ENCODE data around the gene RASGRP4. TPM values are rescaled to one million over a fixed set of nuclear protein-coding genes. Genes with fewer than 3 reads are reported as not detected.

Gene RASGRP4
- total RNA-seq, 2 donors from 2014 or later: 3.6 to 16.9 TPM

GRCh38 chr19:38458991-38459390 lies 33.0 kb upstream of the RASGRP4 start:
- no peak for ATAC-seq (ENCODE audit: insufficient number of reproducible peaks, low FRiP score, low read depth)
- H3K36me3 ChIP-seq: no peaks in the 10 kb centered on the region
- H3K27me3 ChIP-seq (replicated peaks; ENCODE audit: insufficient read depth): no peaks in the 10 kb centered on the region
- DNase-seq (ENCODE audit: low spot score): no peak
- H3K4me1 ChIP-seq (ENCODE audit: control insufficient read depth in 1 of 2, low read depth in 2 of 2): no peaks in the 10 kb centered on the region
- no peak for TF ChIP-seq CTCF (IDR thresholded peaks at IDR 0.05)
- H3K4me3 ChIP-seq: no peak overlapping the region
- no peaks in the 10 kb centered on the region for H3K9me3 ChIP-seq
- H3K27ac ChIP-seq: no peak overlapping the region

GRCh38 chr19:38457690-38458405 lies 31.8 kb upstream of the RASGRP4 start:
- no peak overlapping the region for H3K4me3 ChIP-seq
- H3K36me3 ChIP-seq: no peaks in the 10 kb centered on the region
- H3K27me3 ChIP-seq (replicated peaks; ENCODE audit: insufficient read depth): no peaks in the 10 kb centered on the region
- no peak for DNase-seq (ENCODE audit: low spot score)
- no peak overlapping the region for H3K27ac ChIP-seq
- ATAC-seq (ENCODE audit: insufficient number of reproducible peaks, low FRiP score, low read depth): no peak
- no peak for TF ChIP-seq CTCF (IDR thresholded peaks at IDR 0.05)
- H3K4me1 ChIP-seq (ENCODE audit: control insufficient read depth in 1 of 2, low read depth in 2 of 2): no peaks in the 10 kb centered on the region
- no peaks in the 10 kb centered on the region for H3K9me3 ChIP-seq

- H3K27me3 ChIP-seq (replicated peaks; ENCODE audit: insufficient read depth): no peaks in the 10 kb centered on the region
- ATAC-seq (ENCODE audit: insufficient number of reproducible peaks, low FRiP score, low read depth) (no peak), DNase-seq (ENCODE audit: low spot score) (no peak)
- no peak for TF ChIP-seq CTCF (IDR thresholded peaks at IDR 0.05)
- H3K36me3 ChIP-seq: no peaks in the 10 kb centered on the region
- H3K4me1 ChIP-seq (ENCODE audit: control insufficient read depth in 1 of 2, low read depth in 2 of 2): no peaks in the 10 kb centered on the region
- H3K4me3 ChIP-seq: no peak overlapping the region
- H3K27ac ChIP-seq: no peak overlapping the region
- H3K9me3 ChIP-seq: no peaks in the 10 kb centered on the region
Observed at GRCh38 chr19:38457202-38457601, 31.2 kb upstream of the RASGRP4 start.

GRCh38 chr19:38455031-38455430 lies 29.0 kb upstream of the RASGRP4 start:
- H3K4me3 ChIP-seq: no peak overlapping the region
- TF ChIP-seq CTCF (IDR thresholded peaks at IDR 0.05): no peak
- H3K27ac ChIP-seq: no peak overlapping the region
- DNase-seq (ENCODE audit: low spot score) (no peak), ATAC-seq (ENCODE audit: insufficient number of reproducible peaks, low FRiP score, low read depth) (no peak)
- H3K27me3 ChIP-seq (replicated peaks; ENCODE audit: insufficient read depth): no peaks in the 10 kb centered on the region
- no peaks in the 10 kb centered on the region for H3K9me3 ChIP-seq
- no peaks in the 10 kb centered on the region for H3K4me1 ChIP-seq (ENCODE audit: control insufficient read depth in 1 of 2, low read depth in 2 of 2)
- H3K36me3 ChIP-seq: no peaks in the 10 kb centered on the region

- ATAC-seq (ENCODE audit: insufficient number of reproducible peaks, low FRiP score, low read depth): no peak
- H3K27me3 ChIP-seq (replicated peaks; ENCODE audit: insufficient read depth): no peaks in the 10 kb centered on the region
Observed at GRCh38 chr19:38453596-38453995, 27.6 kb upstream of the RASGRP4 start.

More at GRCh38 chr19:38453596-38453995, 27.6 kb upstream of the RASGRP4 start:
- Histone ChIP-seq H3K4me1 (ENCODE audit: control insufficient read depth in 1 of 2, low read depth in 2 of 2) (no peaks in the 10 kb centered on the region), H3K9me3 (no peaks in the 10 kb centered on the region), H3K27ac (no peak overlapping the region), H3K36me3 (no peaks in the 10 kb centered on the region), H3K4me3 (no peak overlapping the region)
- no peak for TF ChIP-seq CTCF (IDR thresholded peaks at IDR 0.05)
- no peak for DNase-seq (ENCODE audit: low spot score)

Data from thoracic aorta (tissue), 2 donors.